Effector memory CD8-positive, alpha-beta T cell (primary cell): ENCODE results near the gene FANK1.
"Not testable (repeated sequence)": the region's sequence is repeated elsewhere in the genome, so short reads cannot be mapped to it uniquely, and the experiment has no call there.

Experiments
- ATAC-seq: fragments of 150-1000 bp; cut with Tn5 transposase; replicated peaks from 2 replicates; pipeline ENCODE4 v1.10.0; 2021; ENCODE audit warnings: mild to moderate bottlenecking, moderate library complexity
- DNase-seq, 3 experiments: peaks; one replicate each; pipeline ENCODE4 v3.0.0; 2021
- H3K27ac Mint-ChIP-seq, 2 donors: one replicate each; pipeline ENCODE4 v1.8.0; 2022; ENCODE audit warnings: mild to moderate bottlenecking in 2 of 2, mixed read lengths in 2 of 2, moderate library complexity in 2 of 2
- H3K27me3 Mint-ChIP-seq, 2 donors: one replicate each; pipeline ENCODE4 v1.8.0; 2022; ENCODE audit warnings: mixed read lengths in 2 of 2
- H3K36me3 Mint-ChIP-seq: one replicate; pipeline ENCODE4 v1.8.0; 2022; ENCODE audit warnings: mild to moderate bottlenecking, moderate library complexity, mixed read lengths; ENCODE audit not compliant: insufficient read depth
- H3K4me1 Mint-ChIP-seq, 2 donors: one replicate each; pipeline ENCODE4 v1.8.0; 2022; ENCODE audit warnings: low read depth in 2 of 2, mixed read lengths in 2 of 2
- H3K4me3 Mint-ChIP-seq, 2 donors: one replicate each; pipeline ENCODE4 v1.8.0; 2022; ENCODE audit warnings: mild to moderate bottlenecking in 2 of 2, mixed read lengths in 2 of 2, moderate library complexity in 2 of 2
- H3K9me3 Mint-ChIP-seq, 2 donors: one replicate each; pipeline ENCODE4 v1.8.0; 2022; ENCODE audit warnings: mixed read lengths in 2 of 2

FANK1 gene

GRCh38 chr10:125903135-125903640, 6.8 kb downstream of the FANK1 start:
- not testable (repeated sequence) for DNase-seq, H3K4me1 Mint-ChIP-seq, H3K9me3 Mint-ChIP-seq, H3K27ac Mint-ChIP-seq, ATAC-seq, H3K36me3 Mint-ChIP-seq, H3K4me3 Mint-ChIP-seq
- peaks cover 28% of the 10 kb centered on the region in 2 donors for H3K27me3 Mint-ChIP-seq

- ATAC-seq, H3K9me3 Mint-ChIP-seq, H3K4me1 Mint-ChIP-seq, DNase-seq, H3K36me3 Mint-ChIP-seq, H3K27ac Mint-ChIP-seq, H3K4me3 Mint-ChIP-seq: not testable (repeated sequence)
- peaks cover 22% of the 10 kb centered on the region in 2 donors for H3K27me3 Mint-ChIP-seq
Observed at GRCh38 chr10:125905069-125905994, 9.0 kb downstream of the FANK1 start.

GRCh38 chr10:125907598-125907997, 11.2 kb downstream of the FANK1 start:
- not testable (repeated sequence) for DNase-seq, H3K4me3 Mint-ChIP-seq, H3K36me3 Mint-ChIP-seq, H3K9me3 Mint-ChIP-seq, H3K27ac Mint-ChIP-seq, ATAC-seq, H3K4me1 Mint-ChIP-seq
- H3K27me3 Mint-ChIP-seq: peaks cover 13 to 33% of the 10 kb centered on the region in 2 donors

- H3K27ac Mint-ChIP-seq, H3K36me3 Mint-ChIP-seq, ATAC-seq, H3K4me3 Mint-ChIP-seq, DNase-seq, H3K4me1 Mint-ChIP-seq, H3K9me3 Mint-ChIP-seq: not testable (repeated sequence)
- H3K27me3 Mint-ChIP-seq: peaks cover 13 to 42% of the 10 kb centered on the region in 2 donors
Observed at GRCh38 chr10:125908813-125909212, 12.4 kb downstream of the FANK1 start.

GRCh38 chr10:125909491-125909890, 13.1 kb downstream of the FANK1 start:
- not testable (repeated sequence) for H3K27ac Mint-ChIP-seq, H3K4me1 Mint-ChIP-seq, H3K9me3 Mint-ChIP-seq, H3K36me3 Mint-ChIP-seq, DNase-seq, ATAC-seq, H3K4me3 Mint-ChIP-seq
- peaks cover 13 to 48% of the 10 kb centered on the region in 2 donors for H3K27me3 Mint-ChIP-seq

DNA sequence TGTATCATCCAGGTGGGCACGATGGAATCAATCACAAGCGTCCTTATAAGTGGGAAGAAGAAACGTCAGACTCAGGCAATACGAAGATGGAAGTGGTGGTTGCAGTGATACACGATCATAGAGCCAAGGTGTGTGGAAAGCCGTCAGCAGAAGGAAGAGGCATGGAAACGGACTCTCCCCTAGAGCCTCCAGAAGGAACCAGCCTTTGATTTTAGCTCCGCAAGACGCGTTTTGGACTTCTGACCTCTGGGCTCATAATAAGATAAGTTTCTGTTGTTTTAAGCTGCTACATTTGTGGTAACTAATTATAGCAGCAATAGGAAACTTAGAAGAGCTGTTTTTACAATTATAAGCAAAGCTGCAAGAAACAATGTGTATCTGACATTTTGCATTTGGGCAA, 14.8 kb downstream of the FANK1 start:
- no peaks in the 10 kb centered on the region for H3K36me3 Mint-ChIP-seq
- DNase-seq (no peak), ATAC-seq (no peak)
- no peak overlapping the region for H3K4me3 Mint-ChIP-seq
- H3K9me3 Mint-ChIP-seq: no peaks in the 10 kb centered on the region
- no peaks in the 10 kb centered on the region for H3K4me1 Mint-ChIP-seq
- peaks cover 5 to 54% of the 10 kb centered on the region in 2 donors for H3K27me3 Mint-ChIP-seq
- no peak overlapping the region for H3K27ac Mint-ChIP-seq

GRCh38 chr10:125911990-125912389, 15.6 kb downstream of the FANK1 start:
- no peak overlapping the region for H3K27ac Mint-ChIP-seq
- ATAC-seq: no peak
- peaks cover 8 to 53% of the 10 kb centered on the region in 2 donors for H3K27me3 Mint-ChIP-seq
- no peaks in the 10 kb centered on the region for H3K36me3 Mint-ChIP-seq
- no peak for DNase-seq
- H3K4me1 Mint-ChIP-seq: no peaks in the 10 kb centered on the region
- no peak overlapping the region for H3K4me3 Mint-ChIP-seq
- H3K9me3 Mint-ChIP-seq: no peaks in the 10 kb centered on the region

DNA sequence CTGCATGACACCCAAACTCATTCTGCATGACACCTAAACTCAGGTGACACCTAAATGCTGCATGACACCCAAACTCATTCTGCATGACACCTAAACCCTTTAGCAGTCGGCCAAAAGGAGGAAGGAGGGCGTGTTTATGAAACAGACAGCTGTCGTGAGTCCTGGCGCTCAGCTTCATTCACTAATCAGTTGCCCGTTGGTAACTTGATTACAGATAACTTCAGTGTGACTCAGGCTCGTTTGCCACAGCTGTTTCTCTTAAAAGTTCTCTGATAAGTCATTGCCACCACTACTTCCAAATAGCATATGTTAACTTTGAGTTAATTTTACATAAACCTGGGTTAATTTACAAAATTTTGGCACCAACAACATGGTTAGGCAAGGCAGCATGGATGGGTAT, 16.9 kb downstream of the FANK1 start:
- H3K4me3 Mint-ChIP-seq, H3K27ac Mint-ChIP-seq, DNase-seq, H3K4me1 Mint-ChIP-seq, H3K36me3 Mint-ChIP-seq, ATAC-seq, H3K9me3 Mint-ChIP-seq: not testable (repeated sequence)
- peaks cover 10 to 43% of the 10 kb centered on the region in 2 donors for H3K27me3 Mint-ChIP-seq

DNA sequence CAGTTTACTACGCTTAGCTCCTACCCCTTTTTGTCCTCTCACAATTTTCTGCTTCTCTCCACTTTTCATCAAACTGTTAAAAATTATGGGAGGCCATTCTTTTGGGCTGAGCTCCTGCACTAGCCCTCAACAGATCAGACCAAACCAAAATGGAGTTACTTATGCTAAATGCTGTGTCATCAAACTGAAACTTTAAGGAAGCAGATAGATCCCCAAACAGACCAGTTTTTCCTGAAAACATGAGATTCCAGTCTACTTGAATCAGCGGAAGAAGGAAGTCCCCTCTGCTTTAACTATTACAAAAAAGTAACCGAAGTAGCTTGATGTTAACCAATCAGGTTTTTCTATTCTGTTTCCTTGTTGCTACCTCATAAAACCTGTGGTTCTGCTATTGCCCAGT, 20.6 kb downstream of the FANK1 start:
- no peak overlapping the region for H3K4me3 Mint-ChIP-seq
- no peak overlapping the region for H3K27ac Mint-ChIP-seq
- H3K36me3 Mint-ChIP-seq: no peaks in the 10 kb centered on the region
- no peaks in the 10 kb centered on the region for H3K9me3 Mint-ChIP-seq
- H3K27me3 Mint-ChIP-seq: peaks cover 10 to 38% of the 10 kb centered on the region in 2 donors
- no peak for DNase-seq
- H3K4me1 Mint-ChIP-seq: no peaks in the 10 kb centered on the region
- no peak for ATAC-seq

DNA sequence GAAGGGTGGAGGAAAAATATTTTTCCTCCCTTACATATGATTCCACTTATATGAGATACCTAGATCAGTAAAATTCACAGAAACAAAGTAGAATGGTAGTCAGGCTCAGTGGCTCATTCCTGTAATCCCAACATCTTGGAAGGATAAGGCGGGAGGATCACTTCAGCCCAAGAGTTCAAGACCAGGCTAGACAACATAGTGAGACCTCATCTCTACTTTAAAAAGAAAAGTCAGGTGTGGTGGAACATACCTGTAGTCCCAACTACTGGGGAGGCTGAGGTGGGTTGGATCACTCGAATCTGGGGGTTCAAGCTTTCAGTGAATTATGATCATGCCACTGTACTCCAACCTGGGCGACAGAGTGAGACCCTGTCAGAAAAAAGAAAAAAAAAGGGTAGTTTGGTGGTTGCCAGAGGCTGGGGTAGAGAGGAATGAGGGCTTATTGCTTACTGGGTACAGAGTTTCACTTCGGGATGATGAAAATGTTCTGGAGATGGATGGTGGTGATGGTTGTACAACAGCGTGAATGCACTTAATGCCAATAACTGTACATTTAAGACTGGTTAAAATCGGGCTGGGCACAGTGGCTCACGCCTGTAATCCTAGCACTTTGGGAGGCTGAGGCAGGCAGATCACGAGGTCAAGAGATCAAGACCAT, 21.5 kb downstream of the FANK1 start:
- DNase-seq, H3K9me3 Mint-ChIP-seq, ATAC-seq, H3K4me3 Mint-ChIP-seq, H3K27ac Mint-ChIP-seq, H3K36me3 Mint-ChIP-seq, H3K4me1 Mint-ChIP-seq: not testable (repeated sequence)
- peaks cover 5 to 30% of the 10 kb centered on the region in 2 donors for H3K27me3 Mint-ChIP-seq

GRCh38 chr10:125921643-125922306, 25.4 kb downstream of the FANK1 start:
- DNase-seq, H3K27me3 Mint-ChIP-seq, H3K9me3 Mint-ChIP-seq, ATAC-seq, H3K27ac Mint-ChIP-seq, H3K4me1 Mint-ChIP-seq, H3K36me3 Mint-ChIP-seq, H3K4me3 Mint-ChIP-seq: not testable (repeated sequence)

DNA sequence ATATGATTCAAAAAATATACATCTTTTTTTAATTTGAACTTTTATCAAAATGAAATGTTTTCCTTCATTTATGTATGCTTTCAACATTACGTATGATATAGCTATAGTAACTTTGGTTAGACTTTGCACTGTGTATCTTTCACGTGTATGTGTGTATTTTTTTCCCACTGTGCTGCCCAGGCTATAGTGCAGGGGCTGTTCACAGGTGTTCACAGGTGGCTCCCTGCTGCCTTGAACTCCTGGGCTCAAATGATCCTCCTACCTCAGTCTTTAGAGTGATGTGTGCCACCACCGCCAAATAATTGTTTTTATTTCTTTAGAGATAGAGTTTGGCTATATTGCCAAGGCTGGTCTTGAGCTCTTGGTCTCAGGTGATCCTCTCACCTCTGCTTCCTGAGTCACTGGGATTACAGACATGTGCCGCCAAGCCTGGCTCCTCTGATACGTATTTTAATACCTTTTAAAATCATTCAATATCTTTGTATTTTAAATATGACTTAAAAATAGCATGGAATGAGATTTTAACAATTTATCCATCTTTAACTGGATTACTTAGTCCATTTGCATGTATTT, 29.0 kb downstream of the FANK1 start:
- H3K27ac Mint-ChIP-seq: no peak overlapping the region

GRCh38 chr10:125926247-125926646, 29.9 kb downstream of the FANK1 start:
- H3K27ac Mint-ChIP-seq: no peak overlapping the region
- H3K4me3 Mint-ChIP-seq: no peak overlapping the region
- no peak for ATAC-seq
- peaks cover 0 to 8% of the 10 kb centered on the region in 2 donors for H3K27me3 Mint-ChIP-seq
- DNase-seq: no peak
- H3K36me3 Mint-ChIP-seq: no peaks in the 10 kb centered on the region
- H3K9me3 Mint-ChIP-seq: no peaks in the 10 kb centered on the region
- H3K4me1 Mint-ChIP-seq: no peaks in the 10 kb centered on the region

More for the DNA sequence above, 29.0 kb downstream of the FANK1 start:
- Mint-ChIP-seq H3K27me3 (peaks cover 0 to 8% of the 10 kb centered on the region in 2 donors), H3K4me1 (no peaks in the 10 kb centered on the region), H3K36me3 (no peaks in the 10 kb centered on the region), H3K4me3 (no peak overlapping the region), H3K9me3 (no peaks in the 10 kb centered on the region)
- ATAC-seq (no peak), DNase-seq (no peak)
